H9 (cell line): ENCODE results near the gene SLC46A1. TPM values are rescaled to one million over a fixed set of nuclear protein-coding genes. Genes with fewer than 3 reads are reported as not detected.

Experiments
- DNase-seq: peaks from one replicate; pipeline ENCODE4 v3.0.0-alpha.2; 2017
- H2AFZ ChIP-seq: one replicate; pipeline ENCODE4 v1.6.1; 2013; ENCODE audit warnings: mild to moderate bottlenecking, low read length, control low read depth, moderate library complexity
- H2AK5ac ChIP-seq: 2 replicates; pipeline ENCODE4 v1.6.1; 2013; ENCODE audit warnings: low read length, control low read depth, mixed read lengths; ENCODE audit not compliant: insufficient read length
- H2BK120ac ChIP-seq: one replicate; pipeline ENCODE4 v1.6.1; 2013; ENCODE audit warnings: low read depth, mild to moderate bottlenecking, low read length, control low read depth, inconsistent platforms; ENCODE audit not compliant: poor library complexity, severe bottlenecking
- H2BK12ac ChIP-seq: 2 replicates; pipeline ENCODE4 v1.6.1; 2013; ENCODE audit warnings: low read length, control low read depth, mixed read lengths, low read depth; ENCODE audit not compliant: insufficient read length
- H2BK15ac ChIP-seq: 2 replicates; pipeline ENCODE4 v1.6.1; 2013; ENCODE audit warnings: low read depth, low read length, control low read depth
- H2BK20ac ChIP-seq: one replicate; pipeline ENCODE4 v1.6.1; 2013; ENCODE audit warnings: low read depth, mild to moderate bottlenecking, low read length, control low read depth, inconsistent platforms; ENCODE audit not compliant: poor library complexity, severe bottlenecking
- H2BK5ac ChIP-seq: 2 replicates; pipeline ENCODE4 v1.6.1; 2013; ENCODE audit warnings: low read length, control low read depth, mixed read lengths; ENCODE audit not compliant: insufficient read length
- H3K14ac ChIP-seq: 2 replicates; pipeline ENCODE4 v1.6.1; 2013; ENCODE audit warnings: low read length, control low read depth; ENCODE audit not compliant: insufficient read depth
- H3K18ac ChIP-seq: 2 replicates; pipeline ENCODE4 v1.6.1; 2013; ENCODE audit warnings: low read depth, mild to moderate bottlenecking, mixed read lengths, low read length, control low read depth; ENCODE audit not compliant: insufficient read length
- H3K23ac ChIP-seq: 2 replicates; pipeline ENCODE4 v1.6.1; 2013; ENCODE audit warnings: low read length, control low read depth, mixed read lengths, low read depth; ENCODE audit not compliant: insufficient read length
- H3K23me2 ChIP-seq: 2 replicates; pipeline ENCODE4 v1.6.1; 2013; ENCODE audit warnings: low read depth, mild to moderate bottlenecking, mixed read lengths, low read length, control low read depth; ENCODE audit not compliant: insufficient read length, poor library complexity, severe bottlenecking
- H3K27ac ChIP-seq: 2 replicates; pipeline ENCODE4 v1.5.1; 2013; ENCODE audit warnings: low read length, control low read depth, mixed read lengths, low read depth; ENCODE audit not compliant: insufficient read length
- H3K27me3 ChIP-seq: 2 replicates; pipeline ENCODE4 v1.6.1; 2013; ENCODE audit warnings: low read length, control low read depth, inconsistent platforms; ENCODE audit not compliant: insufficient read depth
- H3K4ac ChIP-seq: 2 replicates; pipeline ENCODE4 v1.6.1; 2013; ENCODE audit warnings: low read depth, mild to moderate bottlenecking, control low read depth, inconsistent platforms, low read length, moderate library complexity
- H3K4me1 ChIP-seq: 2 replicates; pipeline ENCODE4 v1.6.1; 2013; ENCODE audit warnings: low read length, control low read depth, inconsistent platforms; ENCODE audit not compliant: insufficient read depth
- H3K4me2 ChIP-seq: 2 replicates; pipeline ENCODE4 v1.6.1; 2013; ENCODE audit warnings: low read length, control low read depth, mixed read lengths; ENCODE audit not compliant: insufficient read length, insufficient read depth
- H3K56ac ChIP-seq: 2 replicates; pipeline ENCODE4 v1.6.1; 2013; ENCODE audit warnings: low read depth, mild to moderate bottlenecking, mixed read lengths, low read length, control low read depth; ENCODE audit not compliant: insufficient read length
- H3K79me1 ChIP-seq: 2 replicates; pipeline ENCODE4 v1.6.1; 2013; ENCODE audit warnings: low read depth, mild to moderate bottlenecking, moderate library complexity, low read length, control low read depth, inconsistent platforms; ENCODE audit not compliant: insufficient read depth, poor library complexity, severe bottlenecking
- H3K79me2 ChIP-seq: 2 replicates; pipeline ENCODE4 v1.6.1; 2013; ENCODE audit warnings: low read length, control low read depth, inconsistent platforms; ENCODE audit not compliant: insufficient read depth
- H3K9ac ChIP-seq: 2 replicates; pipeline ENCODE4 v1.6.1; 2013; ENCODE audit warnings: low read length, control low read depth, mixed read lengths; ENCODE audit not compliant: insufficient read length; ENCODE audit errors: extremely low read depth
- H3K9me3 ChIP-seq: one replicate; pipeline ENCODE4 v1.6.1; 2013; ENCODE audit warnings: low read depth, low read length, inconsistent platforms; ENCODE audit not compliant: control insufficient read depth
- H3T11ph ChIP-seq: one replicate; pipeline ENCODE4 v1.6.1; 2013; ENCODE audit warnings: mild to moderate bottlenecking, low read length, control low read depth, inconsistent platforms
- H4K20me1 ChIP-seq: one replicate; pipeline ENCODE4 v1.6.1; 2013; ENCODE audit not compliant: control insufficient read depth, insufficient read length, insufficient read depth
- H4K5ac ChIP-seq: 2 replicates; pipeline ENCODE4 v1.6.1; 2013; ENCODE audit warnings: low read depth, mild to moderate bottlenecking, mixed read lengths, low read length, control low read depth; ENCODE audit not compliant: insufficient read length
- H4K8ac ChIP-seq: replicated peaks from 2 replicates; pipeline ENCODE4 v1.6.1; 2013; ENCODE audit warnings: low read length, control low read depth, mixed read lengths, low read depth; ENCODE audit not compliant: insufficient read length
- H4K91ac ChIP-seq: 2 replicates; pipeline ENCODE4 v1.6.1; 2013; ENCODE audit warnings: low read depth, mild to moderate bottlenecking, moderate library complexity, mixed read lengths, low read length, control low read depth; ENCODE audit not compliant: insufficient read length
- H3K27ac Mint-ChIP-seq, 3 experiments: 2 replicates in 2 of 3; 3 replicates in 1 of 3; pipeline ENCODE4 v1.8.0; 2020 to 2021; ENCODE audit warnings: mixed read lengths in 3 of 3, mild to moderate bottlenecking in 1 of 3, moderate library complexity in 1 of 3
- H3K27me3 Mint-ChIP-seq: 2 replicates; pipeline ENCODE4 v1.8.0; 2021; ENCODE audit warnings: low read depth, mild to moderate bottlenecking, moderate library complexity, mixed read lengths
- H3K36me3 Mint-ChIP-seq, 3 experiments: 2 replicates in 2 of 3; 3 replicates in 1 of 3; pipeline ENCODE4 v1.8.0; 2020 to 2021; ENCODE audit warnings: low read depth in 3 of 3, mixed read lengths in 3 of 3; ENCODE audit not compliant: insufficient read depth in 1 of 3
- H3K4me1 Mint-ChIP-seq, 2 experiments: 2 replicates each; pipeline ENCODE4 v1.8.0; 2020; ENCODE audit warnings: mixed read lengths in 2 of 2
- H3K4me3 Mint-ChIP-seq, 2 experiments: 2 replicates in 1 of 2; 3 replicates in 1 of 2; pipeline ENCODE4 v1.8.0; 2020 to 2021; ENCODE audit warnings: mild to moderate bottlenecking in 2 of 2, mixed read lengths in 2 of 2, moderate library complexity in 1 of 2
- H3K9me3 Mint-ChIP-seq, 2 experiments: 2 replicates in 1 of 2; 3 replicates in 1 of 2; pipeline ENCODE4 v1.8.0; 2020; ENCODE audit warnings: mild to moderate bottlenecking in 2 of 2, mixed read lengths in 2 of 2, moderate library complexity in 1 of 2
- WGBS: extraction: QIAGEN DNeasy Blood & Tissue Kit; methylation state at CpG from one replicate; pipeline ENCODE4 v1.1.7; 2013; ENCODE audit warnings: missing lambda C conversion rate, low lambda C conversion rate, mixed read lengths; ENCODE audit not compliant: insufficient read length; ENCODE audit errors: extremely low coverage; 5-methylcytosine and 5-hydroxymethylcytosine counted together
- total RNA-seq: library from RNA; stranded (reverse); gene quantifications from 2 replicates; pipeline ENCODE4 v1.2.1, GENCODE V29; 2021
- TF ChIP-seq, protein P1 (sequence below): fragments of 200-600 bp; sonication (generic); conservative IDR thresholded peaks from 3 replicates; pipeline ENCODE4 v1.8.0; 2021; ENCODE audit warnings: antibody characterized with exemption, mild to moderate bottlenecking

The SLC46A1 gene
- total RNA-seq, 1 experiment from 2014 or later, result 8.7 TPM

DNA sequence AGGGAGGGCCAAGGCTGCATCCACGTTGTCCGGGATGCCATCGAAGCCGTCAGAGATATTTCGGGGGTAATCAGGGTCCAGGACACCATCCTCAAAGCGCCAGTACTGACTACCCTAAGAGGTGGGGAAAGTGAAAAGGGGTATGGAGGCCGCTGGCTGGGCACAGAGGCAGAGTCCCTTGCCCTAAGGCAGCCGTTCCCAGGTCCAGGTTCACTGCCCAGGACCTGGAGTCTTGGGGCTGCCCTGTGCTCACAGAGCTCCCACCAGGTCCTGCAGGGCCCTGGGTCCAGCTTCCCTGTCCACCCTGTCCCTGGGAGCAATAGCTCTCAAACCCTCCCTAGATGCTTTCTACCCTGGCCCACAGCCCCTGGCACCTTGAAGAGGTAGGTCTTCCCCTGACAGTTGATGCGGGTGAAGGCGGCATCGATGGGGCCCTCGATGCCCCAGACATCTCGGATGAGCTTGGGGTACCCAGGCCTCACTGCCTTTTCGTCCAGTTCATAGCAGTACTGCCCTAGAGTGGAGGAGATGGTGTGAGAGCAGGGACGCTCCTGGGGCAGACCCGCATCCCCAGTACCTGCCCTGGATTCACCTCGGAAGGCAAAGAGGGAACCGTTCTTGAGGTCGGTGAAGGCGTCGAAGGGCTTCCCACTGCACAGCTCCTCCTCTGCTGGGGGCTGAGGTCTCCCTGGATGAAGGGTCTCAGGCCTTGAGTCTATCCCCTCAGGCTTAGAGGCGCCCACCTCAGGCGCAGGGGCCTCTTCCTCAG lies 36.9 kb downstream of the SLC46A1 start:
- peaks cover 2% of the 10 kb centered on the region for H4K20me1 ChIP-seq
- Mint-ChIP-seq H3K4me1 (peaks cover 14 to 21% of the 10 kb centered on the region in 2 experiments), H3K36me3 (peaks cover 0 to 6% (median 2%) of the 10 kb centered on the region in 3 experiments; a peak in 3 of 7 replicates), H3K27me3 (peaks cover 22% of the 10 kb centered on the region), H3K27ac (no peak overlapping the region), H3K9me3 (no peaks in the 10 kb centered on the region; a peak in 1 of 5 replicates), H3K4me3 (no peak overlapping the region)
- H3K27ac ChIP-seq, result no peak overlapping the region
- H2AK5ac ChIP-seq, result no peak overlapping the region
- no peak overlapping the region for H2BK20ac ChIP-seq
- H3K4me1 ChIP-seq, result peaks cover 2% of the 10 kb centered on the region; the same call in 1 of the 2 replicates
- H3K79me2 ChIP-seq, result no peaks in the 10 kb centered on the region
- H4K91ac ChIP-seq, result no peak overlapping the region
- no peak overlapping the region for H3K23ac ChIP-seq
- H3K18ac ChIP-seq, result no peak overlapping the region
- no peak overlapping the region for H2AFZ ChIP-seq
- no peak for DNase-seq
- H3K4ac ChIP-seq, result no peak overlapping the region
- H2BK120ac ChIP-seq, result no peak overlapping the region
- no CpG with 5 or more reads among the region's 23 CpGs for WGBS
- no peak overlapping the region for H3K56ac ChIP-seq
- no peaks in the 10 kb centered on the region for H3K9me3 ChIP-seq
- H3K4me2 ChIP-seq, result no peak overlapping the region
- H3K14ac ChIP-seq, result no peak overlapping the region; the same call in 1 of the 2 replicates
- H2BK5ac ChIP-seq, result no peak overlapping the region
- H2BK12ac ChIP-seq, result no peak overlapping the region
- H2BK15ac ChIP-seq, result no peak overlapping the region
- peaks cover 12% of the 10 kb centered on the region; the same call in 1 of the 2 replicates for H3K27me3 ChIP-seq
- TF ChIP-seq, protein P1, sequence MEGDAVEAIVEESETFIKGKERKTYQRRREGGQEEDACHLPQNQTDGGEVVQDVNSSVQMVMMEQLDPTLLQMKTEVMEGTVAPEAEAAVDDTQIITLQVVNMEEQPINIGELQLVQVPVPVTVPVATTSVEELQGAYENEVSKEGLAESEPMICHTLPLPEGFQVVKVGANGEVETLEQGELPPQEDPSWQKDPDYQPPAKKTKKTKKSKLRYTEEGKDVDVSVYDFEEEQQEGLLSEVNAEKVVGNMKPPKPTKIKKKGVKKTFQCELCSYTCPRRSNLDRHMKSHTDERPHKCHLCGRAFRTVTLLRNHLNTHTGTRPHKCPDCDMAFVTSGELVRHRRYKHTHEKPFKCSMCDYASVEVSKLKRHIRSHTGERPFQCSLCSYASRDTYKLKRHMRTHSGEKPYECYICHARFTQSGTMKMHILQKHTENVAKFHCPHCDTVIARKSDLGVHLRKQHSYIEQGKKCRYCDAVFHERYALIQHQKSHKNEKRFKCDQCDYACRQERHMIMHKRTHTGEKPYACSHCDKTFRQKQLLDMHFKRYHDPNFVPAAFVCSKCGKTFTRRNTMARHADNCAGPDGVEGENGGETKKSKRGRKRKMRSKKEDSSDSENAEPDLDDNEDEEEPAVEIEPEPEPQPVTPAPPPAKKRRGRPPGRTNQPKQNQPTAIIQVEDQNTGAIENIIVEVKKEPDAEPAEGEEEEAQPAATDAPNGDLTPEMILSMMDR, result no peak
- no peak overlapping the region for H3K9ac ChIP-seq
- H4K8ac ChIP-seq, result no peak overlapping the region
- no peak overlapping the region for H3T11ph ChIP-seq
- H3K79me1 ChIP-seq, result no peaks in the 10 kb centered on the region
- peaks cover 10% of the 10 kb centered on the region for H3K23me2 ChIP-seq
- H4K5ac ChIP-seq, result no peak overlapping the region
